ENCODE measurements around the gene CLEC12A. TPM values are rescaled to one million over a fixed set of nuclear protein-coding genes. Genes with fewer than 3 reads are reported as not detected.
A peak's percentile ranks its signal among the peaks of the same experiment; 100 is the strongest.

The CLEC12A gene
- total and polyA plus RNA-seq, 2 donors from 2014 or later, result 1.3 to 4.8 TPM

- no peak for TF ChIP-seq CTCF (IDR thresholded peaks at IDR 0.05; ENCODE audit: borderline replicate concordance, extremely low read depth, insufficient read depth)
- Histone ChIP-seq H3K9me3 (ENCODE audit: control insufficient read depth in 2 of 3, insufficient read depth in 1 of 3, low read length in 3 of 3) (no peaks in the 10 kb centered on the region), H3K4me1 (ENCODE audit: control insufficient read depth in 2 of 3, insufficient read depth in 2 of 3, low read depth in 1 of 3, low read length in 3 of 3) (no peaks in the 10 kb centered on the region), H3K27me3 (ENCODE audit: control insufficient read depth, insufficient read depth, low read length) (no peaks in the 10 kb centered on the region), H3K9ac (ENCODE audit: low read length in 3 of 3) (no peak overlapping the region), H3K36me3 (ENCODE audit: control insufficient read depth in 2 of 3, insufficient read depth in 3 of 3, low read length in 3 of 3) (no peaks in the 10 kb centered on the region), H3K27ac (ENCODE audit: low read depth in 2 of 2, low read length in 2 of 2) (no peak overlapping the region), H3K4me3 (ENCODE audit: low read length in 3 of 3) (no peak overlapping the region)
- intact Hi-C loops (cut with DNase I), result no loop called here
- no peak for FAIRE-seq
- DNase-seq, result no peak
Observed at GRCh38 chr12:9941838-9942237, 29.4 kb upstream of the CLEC12A start.

GRCh38 chr12:9943240-9943639 is 28.0 kb upstream of the CLEC12A start:
- no peak for FAIRE-seq
- peak in 2 of 5 donors; percentile 24 to 61 for DNase-seq
- Histone ChIP-seq H3K9ac (ENCODE audit: low read length in 3 of 3) (no peak overlapping the region), H3K27me3 (ENCODE audit: control insufficient read depth, insufficient read depth, low read length) (no peaks in the 10 kb centered on the region), H3K36me3 (ENCODE audit: control insufficient read depth in 2 of 3, insufficient read depth in 3 of 3, low read length in 3 of 3) (no peaks in the 10 kb centered on the region), H3K4me1 (ENCODE audit: control insufficient read depth in 2 of 3, insufficient read depth in 2 of 3, low read depth in 1 of 3, low read length in 3 of 3) (no peaks in the 10 kb centered on the region), H3K4me3 (ENCODE audit: low read length in 3 of 3) (no peak overlapping the region), H3K27ac (ENCODE audit: low read depth in 2 of 2, low read length in 2 of 2) (no peak overlapping the region), H3K9me3 (ENCODE audit: control insufficient read depth in 2 of 3, insufficient read depth in 1 of 3, low read length in 3 of 3) (no peaks in the 10 kb centered on the region)
- intact Hi-C loops (cut with DNase I), result no loop called here
- TF ChIP-seq CTCF (IDR thresholded peaks at IDR 0.05; ENCODE audit: borderline replicate concordance, extremely low read depth, insufficient read depth), result no peak

- no peak for TF ChIP-seq CTCF (IDR thresholded peaks at IDR 0.05; ENCODE audit: borderline replicate concordance, extremely low read depth, insufficient read depth)
- no peaks in the 10 kb centered on the region for H3K9me3 ChIP-seq (ENCODE audit: control insufficient read depth in 2 of 3, insufficient read depth in 1 of 3, low read length in 3 of 3)
- H3K36me3 ChIP-seq (ENCODE audit: control insufficient read depth in 2 of 3, insufficient read depth in 3 of 3, low read length in 3 of 3), result no peaks in the 10 kb centered on the region
- DNase-seq (no peak), FAIRE-seq (no peak)
- intact Hi-C loops (cut with DNase I), result no loop called here
- no peak overlapping the region for H3K27ac ChIP-seq (ENCODE audit: low read depth in 2 of 2, low read length in 2 of 2)
- H3K9ac ChIP-seq (ENCODE audit: low read length in 3 of 3), result no peak overlapping the region
- no peak overlapping the region for H3K4me3 ChIP-seq (ENCODE audit: low read length in 3 of 3)
- H3K4me1 ChIP-seq (ENCODE audit: control insufficient read depth in 2 of 3, insufficient read depth in 2 of 3, low read depth in 1 of 3, low read length in 3 of 3), result no peaks in the 10 kb centered on the region
- H3K27me3 ChIP-seq (ENCODE audit: control insufficient read depth, insufficient read depth, low read length), result no peaks in the 10 kb centered on the region
Observed at GRCh38 chr12:9944391-9944790, 26.8 kb upstream of the CLEC12A start.

- no peak overlapping the region for H3K27ac ChIP-seq (ENCODE audit: low read depth in 2 of 2, low read length in 2 of 2)
- H3K4me3 ChIP-seq (ENCODE audit: low read length in 3 of 3), result no peak overlapping the region
- no peak for DNase-seq
- H3K4me1 ChIP-seq (ENCODE audit: control insufficient read depth in 2 of 3, insufficient read depth in 2 of 3, low read depth in 1 of 3, low read length in 3 of 3), result no peaks in the 10 kb centered on the region
- no peaks in the 10 kb centered on the region for H3K27me3 ChIP-seq (ENCODE audit: control insufficient read depth, insufficient read depth, low read length)
- intact Hi-C loops (cut with DNase I), result no loop called here
- H3K36me3 ChIP-seq (ENCODE audit: control insufficient read depth in 2 of 3, insufficient read depth in 3 of 3, low read length in 3 of 3), result no peaks in the 10 kb centered on the region
- FAIRE-seq, result no peak
- no peaks in the 10 kb centered on the region for H3K9me3 ChIP-seq (ENCODE audit: control insufficient read depth in 2 of 3, insufficient read depth in 1 of 3, low read length in 3 of 3)
- TF ChIP-seq CTCF (IDR thresholded peaks at IDR 0.05; ENCODE audit: borderline replicate concordance, extremely low read depth, insufficient read depth), result no peak
- H3K9ac ChIP-seq (ENCODE audit: low read length in 3 of 3), result no peak overlapping the region
Observed at GRCh38 chr12:9947674-9948073, 23.5 kb upstream of the CLEC12A start.

All from kidney (tissue), 14 donors.